DMS53 (cell line): Measurements from ENCODE around the gene SCO2.
"Not testable (repeated sequence)": the region's sequence is repeated elsewhere in the genome, so short reads cannot be mapped to it uniquely, and the experiment has no call there.

Experiments
- DNase-seq: peaks from one replicate; lab custom pipeline; 2025; lab: John Stamatoyannopoulos, UW

Gene SCO2

GRCh38 chr22:50520184-50520583 is 5.2 kb downstream of the SCO2 start:
- not testable (repeated sequence) for DNase-seq

- DNase-seq, result no peak
Measured at GRCh38 chr22:50519151-50519550, 6.2 kb downstream of the SCO2 start.

DNA sequence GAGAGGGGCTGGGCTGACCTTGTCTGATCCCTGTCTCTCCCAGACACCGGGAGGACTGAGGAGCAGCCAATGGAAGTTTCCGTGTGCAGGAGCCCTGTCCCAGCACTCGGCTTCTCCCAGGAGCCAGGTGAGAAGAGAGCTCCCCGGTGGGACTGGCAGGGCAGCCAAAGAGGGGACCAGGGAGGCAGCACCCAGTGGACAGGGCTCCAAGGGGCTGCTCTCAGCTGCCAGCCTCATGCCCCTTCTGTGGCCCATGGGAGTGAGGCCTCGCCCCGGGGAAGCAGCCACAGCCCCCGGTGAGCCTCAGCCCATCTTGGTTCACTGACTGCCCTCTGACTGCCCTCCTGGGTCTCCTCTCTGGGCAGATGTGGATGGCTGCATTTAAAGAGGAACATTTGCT is 6.8 kb downstream of the SCO2 start:
- DNase-seq, result no peak

- DNase-seq, result no peak
Measured at GRCh38 chr22:50517495-50518260, 7.7 kb downstream of the SCO2 start.

DNA sequence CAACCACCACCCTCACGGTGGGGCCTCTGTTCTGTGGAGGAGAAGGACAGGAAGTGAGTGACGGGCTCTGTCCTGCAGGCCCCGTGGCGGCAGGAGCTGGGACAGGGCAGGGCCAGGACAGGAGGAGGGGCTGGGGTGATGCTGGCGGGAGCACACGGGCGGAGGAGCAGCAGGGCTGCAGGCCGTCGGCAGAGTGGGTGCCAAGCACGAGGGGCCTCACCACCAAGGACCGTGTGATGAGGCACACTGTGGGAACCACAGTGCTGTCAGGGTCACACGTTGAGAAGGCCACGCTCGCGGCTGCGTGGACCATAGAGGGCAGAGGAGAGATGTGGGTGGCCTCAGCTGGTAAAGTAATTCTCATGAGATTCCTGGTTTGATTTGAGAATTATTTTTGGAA is 8.5 kb downstream of the SCO2 start:
- DNase-seq, result no peak

DNA sequence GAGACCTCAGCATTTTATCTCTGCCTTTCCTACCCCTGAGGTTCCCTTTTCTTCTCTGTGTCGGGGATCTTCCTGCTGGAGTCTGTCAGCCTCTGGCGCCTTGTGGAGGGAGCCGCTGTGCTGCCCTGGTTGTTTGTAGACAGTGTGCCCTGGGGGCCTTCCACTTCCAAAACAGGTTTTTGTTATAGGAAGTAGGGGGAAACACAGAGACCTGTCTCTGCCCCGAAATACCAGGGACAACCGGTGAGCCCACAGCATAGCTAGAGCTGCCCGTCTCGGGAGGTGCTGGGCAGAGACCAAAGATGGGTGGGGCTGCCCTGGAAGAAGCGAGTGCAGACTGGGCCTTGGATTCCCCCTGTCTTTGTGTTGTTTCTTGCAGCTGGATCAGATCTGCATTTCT is 9.3 kb downstream of the SCO2 start:
- no peak for DNase-seq

DNA sequence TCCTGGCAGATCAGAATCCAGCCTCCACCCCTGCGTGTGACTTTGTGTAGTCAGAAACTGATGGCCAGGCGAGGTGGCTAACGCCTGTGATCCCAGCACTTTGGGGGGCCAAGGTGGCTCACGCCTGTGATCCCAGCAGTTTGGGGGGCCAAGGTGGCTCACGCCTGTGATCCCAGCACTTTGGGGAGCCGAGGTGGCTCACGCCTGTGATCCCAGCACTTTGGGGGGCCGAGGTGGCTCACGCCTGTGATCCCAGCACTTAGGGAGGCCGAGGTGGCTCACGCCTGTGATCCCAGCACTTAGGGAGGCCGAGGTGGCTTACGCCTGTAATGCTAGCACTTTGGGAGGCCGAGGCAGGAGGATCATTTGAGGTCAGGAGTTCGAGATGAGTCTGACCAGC is 12.2 kb downstream of the SCO2 start:
- no peak for DNase-seq

GRCh38 chr22:50508897-50509296 is 16.5 kb downstream of the SCO2 start:
- DNase-seq, result no peak

DNA sequence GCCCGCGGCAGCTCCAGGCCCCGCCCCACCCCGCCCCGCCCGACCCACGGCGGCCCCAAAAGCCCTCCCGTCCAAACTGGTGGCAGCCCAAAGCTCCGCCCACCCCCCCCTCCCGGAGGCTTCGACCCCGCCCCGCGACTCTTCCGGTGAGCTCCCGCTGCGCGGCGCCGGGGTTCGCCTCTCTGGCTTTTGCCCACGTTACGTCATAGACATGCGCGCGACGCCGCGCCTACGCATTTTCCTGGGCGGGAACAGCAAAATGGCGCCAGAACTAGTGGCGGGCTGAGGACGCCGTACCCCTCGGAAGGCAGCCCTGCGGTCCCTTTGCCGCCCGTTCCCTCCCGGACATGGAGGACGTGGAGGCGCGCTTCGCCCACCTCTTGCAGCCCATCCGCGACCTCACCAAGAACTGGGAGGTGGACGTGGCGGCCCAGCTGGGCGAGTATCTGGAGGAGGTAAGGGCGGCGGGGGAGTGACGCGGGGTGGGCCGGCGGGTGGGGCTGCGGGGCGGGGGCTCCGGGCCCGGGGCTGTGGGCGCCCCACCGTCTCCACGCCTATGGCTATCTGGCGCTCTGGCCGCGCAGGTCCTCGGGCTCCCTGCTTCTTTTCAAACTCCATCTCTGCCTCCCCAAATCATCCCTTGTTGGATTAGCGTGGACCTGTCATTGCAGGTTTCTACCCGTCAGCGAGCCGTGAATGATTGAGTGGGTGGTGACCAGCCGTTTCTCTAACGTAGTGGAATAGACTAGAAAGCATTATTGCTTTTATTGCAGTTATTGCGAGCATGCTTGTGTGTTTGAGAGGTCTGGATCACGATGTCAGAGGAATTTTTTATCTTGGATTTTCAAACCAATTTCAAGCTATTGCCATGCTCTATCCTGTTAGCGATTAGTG is 17.2 kb downstream of the SCO2 start, which contains the start of gene NCAPH2:
Gene NCAPH2 (plus strand): TSS at position 234 of the 894 bp plus-strand sequence. CDS start 114 bp downstream, at position 348.
- DNase-seq, result peak; percentile 97

- peak; percentile 95 for DNase-seq
Measured at GRCh38 chr22:50507421-50507990, 17.9 kb downstream of the SCO2 start, which contains the start of gene LMF2. LMF2 (minus strand) TSS chr22:50507702; CDS start chr22:50507675, 27 bp downstream.

GRCh38 chr22:50506611-50507420 is 18.6 kb downstream of the SCO2 start:
- peak; percentile 38 for DNase-seq

GRCh38 chr22:50505776-50506610 is 19.4 kb downstream of the SCO2 start:
- no peak for DNase-seq

GRCh38 chr22:50505276-50505775 is 20.1 kb downstream of the SCO2 start:
- no peak for DNase-seq

GRCh38 chr22:50504369-50505211 is 20.8 kb downstream of the SCO2 start:
- no peak for DNase-seq

DNA sequence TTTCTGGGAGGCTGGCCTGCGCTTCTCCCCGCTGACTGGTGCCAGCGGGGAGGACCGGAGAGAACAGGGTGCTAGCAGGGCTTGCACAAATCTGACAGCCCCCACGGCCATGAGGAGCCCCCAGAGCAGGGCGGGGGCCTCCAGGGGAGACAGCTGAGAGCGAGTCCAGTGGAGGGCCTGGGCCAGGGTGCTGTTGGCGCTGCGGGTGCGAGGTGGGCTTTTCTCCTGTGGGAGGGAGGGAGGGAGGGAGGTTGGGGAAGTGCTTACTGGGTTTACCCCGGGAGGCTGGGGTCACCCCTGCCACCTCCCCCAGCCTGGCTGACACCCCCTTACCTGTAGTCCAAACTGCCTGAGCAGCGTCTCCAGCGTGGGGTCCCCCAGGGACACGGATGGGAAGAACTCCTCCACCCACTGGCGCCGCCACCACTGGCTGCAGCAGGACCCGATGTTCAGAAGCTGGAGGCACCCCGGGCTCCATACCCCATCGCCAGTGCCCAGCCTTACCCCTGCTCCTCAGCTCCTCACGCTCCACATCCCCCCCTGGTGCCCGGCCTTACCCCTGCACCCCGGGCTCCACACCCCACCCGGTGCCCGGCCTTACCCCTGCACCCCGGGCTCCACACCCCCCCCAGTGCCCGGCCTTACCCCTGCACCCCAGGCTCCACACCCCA is 21.8 kb downstream of the SCO2 start:
- DNase-seq, result no peak

DNA sequence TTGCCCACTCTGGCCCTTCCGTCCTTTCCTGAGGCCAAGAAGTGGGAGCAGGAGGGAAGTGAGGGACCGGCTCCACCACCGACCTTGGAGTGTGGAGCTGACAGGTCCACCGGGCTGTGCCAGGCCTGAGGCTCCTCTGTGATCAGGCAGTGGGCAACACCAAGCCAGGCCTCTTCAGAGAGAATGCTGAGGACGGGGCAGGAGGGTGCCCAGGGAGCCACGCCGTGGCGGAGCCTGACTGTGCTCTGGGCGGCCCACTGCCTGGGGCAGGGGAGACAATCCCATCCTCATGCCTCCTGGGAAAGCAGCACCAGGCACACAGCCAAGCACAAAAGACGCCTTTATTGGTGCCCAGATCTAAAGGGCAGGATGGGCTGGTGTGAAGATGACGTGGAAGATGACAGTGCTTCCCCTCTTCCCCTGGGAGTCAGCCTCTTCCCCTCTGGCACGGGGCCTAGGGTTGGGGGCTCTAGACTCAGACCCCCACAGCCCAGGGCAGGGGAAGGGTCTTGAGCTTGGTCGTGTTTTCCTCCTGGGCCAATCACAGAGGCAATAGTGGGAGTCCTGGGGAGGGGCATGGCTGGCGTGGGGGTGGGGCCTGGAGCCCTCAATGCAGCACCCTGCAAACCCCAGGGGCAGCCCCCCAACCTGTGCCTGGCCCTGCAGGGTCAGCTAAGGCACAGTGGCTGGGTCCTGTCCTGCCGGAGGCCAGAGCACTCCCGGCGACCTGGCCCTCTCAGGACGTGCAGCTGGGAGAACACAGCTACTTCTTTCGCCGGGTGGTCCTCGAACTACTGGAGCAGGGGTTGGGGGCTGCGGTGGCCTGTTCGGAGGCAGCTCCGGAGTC is 22.5 kb downstream of the SCO2 start:
- no peak for DNase-seq

GRCh38 chr22:50502096-50502495 is 23.3 kb downstream of the SCO2 start:
- DNase-seq, result no peak

- DNase-seq, result no peak
Measured at GRCh38 chr22:50500452-50500851, 24.9 kb downstream of the SCO2 start.
